Fibroblast of lung (primary cell): Measurements from ENCODE around the gene PCDHGA7. TPM values are rescaled to one million over a fixed set of nuclear protein-coding genes. Genes with fewer than 3 reads are reported as not detected.
"Not testable (repeated sequence)": the region's sequence is repeated elsewhere in the genome, so short reads cannot be mapped to it uniquely, and the experiment has no call there.

Experiments
- DNase-seq, 2 donors: peaks; one replicate each; pipeline versions ENCODE4 v3.0.0 to v3.0.0-alpha.2; 2010; ENCODE audit warnings: low read depth in 2 of 2
- H2AFZ ChIP-seq: 2 replicates; pipeline ENCODE4 v1.5.1; 2012; ENCODE audit warnings: low read length, control low read depth, inconsistent platforms
- H3K27ac ChIP-seq: 2 replicates; pipeline ENCODE4 v1.5.1; 2011; ENCODE audit warnings: low read length, control low read depth; ENCODE audit not compliant: insufficient read depth
- H3K27me3 ChIP-seq: 2 replicates; pipeline ENCODE4 v1.5.1; 2011; ENCODE audit warnings: mild to moderate bottlenecking, low read length; ENCODE audit not compliant: control insufficient read depth, insufficient read depth
- H3K36me3 ChIP-seq: 2 replicates; pipeline ENCODE4 v1.5.1; 2011; ENCODE audit warnings: low read length; ENCODE audit not compliant: control insufficient read depth, insufficient read depth
- H3K4me1 ChIP-seq: 2 replicates; pipeline ENCODE4 v1.5.1; 2011; ENCODE audit warnings: low read length; ENCODE audit not compliant: control insufficient read depth, insufficient read depth; ENCODE audit errors: extremely low read depth
- H3K4me2 ChIP-seq: 2 replicates; pipeline ENCODE4 v1.5.1; 2011; ENCODE audit warnings: low read length, control low read depth; ENCODE audit not compliant: insufficient read depth; ENCODE audit errors: extremely low read depth
- H3K4me3 ChIP-seq, 4 experiments: fragments of 200-600 bp in 1 of 4; sonication (generic) in 1 of 4; replicated peaks in 1 of 4; 2 replicates each; pipeline ENCODE4 v1.5.1; 2011 to 2016; ENCODE audit warnings: low read length in 4 of 4, low read depth in 3 of 4, mild to moderate bottlenecking in 3 of 4, control low read depth in 2 of 4, inconsistent platforms in 1 of 4, mixed read lengths in 1 of 4; ENCODE audit not compliant: insufficient read depth in 1 of 4; ENCODE audit errors: control extremely low read depth in 1 of 4
- H3K79me2 ChIP-seq: 2 replicates; pipeline ENCODE4 v1.5.1; 2012; ENCODE audit warnings: mild to moderate bottlenecking, low read length, inconsistent platforms; ENCODE audit not compliant: control insufficient read depth, insufficient read depth
- H3K9ac ChIP-seq: 2 replicates; pipeline ENCODE4 v1.5.1; 2011; ENCODE audit warnings: mild to moderate bottlenecking, low read length, control low read depth; ENCODE audit not compliant: insufficient read depth
- H3K9me3 ChIP-seq: 2 replicates; pipeline ENCODE4 v1.5.1; 2012; ENCODE audit warnings: low read depth, low read length; ENCODE audit not compliant: control insufficient read depth, insufficient read depth
- H4K20me1 ChIP-seq: 2 replicates; pipeline ENCODE4 v1.5.1; 2011; ENCODE audit warnings: low read length; ENCODE audit not compliant: control insufficient read depth, insufficient read depth; ENCODE audit errors: extremely low read depth
- CTCF ChIP-seq, 2 donors: IDR thresholded peaks in 1 of 2; conservative IDR thresholded peaks in 1 of 2; 1 replicate in 1 of 2; 2 replicates in 1 of 2; pipeline ENCODE4 v1.5.1; 2011 to 2012; ENCODE audit warnings: low read length in 2 of 2, control low read depth in 1 of 2, inconsistent platforms in 1 of 2, low read depth in 1 of 2, mild to moderate bottlenecking in 1 of 2
- EZH2 ChIP-seq: IDR thresholded peaks from 2 replicates; pipeline ENCODE4 v1.5.1; 2012; ENCODE audit warnings: low read length, control low read depth, mild to moderate bottlenecking; ENCODE audit errors: missing control alignments
- polyA plus RNA-seq, 2 donors: library from polyadenylated mRNA; depleted of rRNA in 1 of 2; stranded (reverse) in 1 of 2; unstranded in 1 of 2; fragments of >200 nt; gene quantifications; 2 replicates each; pipeline ENCODE4 v1.2.1, GENCODE V29; 2011 to 2012; ENCODE audit warnings: missing spikeins in 1 of 2
- total RNA-seq: library from RNA; depleted of rRNA; stranded (reverse); fragments of >200 nt; gene quantifications from 2 replicates; pipeline ENCODE4 v1.2.1, GENCODE V29; 2014

PCDHGA7 gene
- total and polyA plus RNA-seq, 2 donors (not counting 1 experiment from before 2014, with no cell fraction given): 2.7 to 6.8 TPM

DNA sequence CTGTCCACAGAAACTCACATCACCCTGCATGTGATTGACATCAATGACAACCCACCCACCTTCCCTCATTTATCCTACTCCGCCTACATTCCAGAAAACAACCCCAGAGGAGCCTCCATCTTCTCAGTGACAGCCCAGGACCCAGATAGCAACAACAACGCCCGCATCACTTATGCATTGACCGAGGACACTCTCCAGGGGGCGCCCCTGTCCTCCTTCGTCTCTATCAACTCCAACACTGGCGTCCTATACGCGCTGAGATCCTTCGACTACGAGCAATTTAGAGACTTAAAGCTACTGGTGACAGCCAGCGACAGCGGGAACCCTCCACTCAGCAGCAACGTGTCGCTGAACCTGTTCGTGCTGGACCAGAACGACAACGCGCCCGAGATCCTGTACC lies 37.2 kb upstream of the PCDHGA7 start:
- no peaks in the 10 kb centered on the region for H3K79me2 ChIP-seq
- no peaks in the 10 kb centered on the region for H3K36me3 ChIP-seq
- H3K9me3 ChIP-seq: no peaks in the 10 kb centered on the region
- TF ChIP-seq CTCF (conservative IDR thresholded peaks at IDR 0.05 in 1 of 2, IDR thresholded peaks at IDR 0.05 in 1 of 2; ENCODE audit: low read depth in 1 of 2, low read length in 2 of 2): no peak
- TF ChIP-seq EZH2: no peak
- no peak overlapping the region for H3K4me2 ChIP-seq
- no peaks in the 10 kb centered on the region for H3K4me1 ChIP-seq
- no peak overlapping the region for H2AFZ ChIP-seq
- H3K9ac ChIP-seq: no peak overlapping the region
- DNase-seq: no peak
- no peaks in the 10 kb centered on the region for H4K20me1 ChIP-seq
- peaks cover 7% of the 10 kb centered on the region for H3K27me3 ChIP-seq
- H3K27ac ChIP-seq: no peak overlapping the region
- no peak overlapping the region for H3K4me3 ChIP-seq

- not testable (repeated sequence) for H3K79me2 ChIP-seq, H3K9me3 ChIP-seq, H3K9ac ChIP-seq, H2AFZ ChIP-seq, H4K20me1 ChIP-seq, H3K4me2 ChIP-seq, H3K36me3 ChIP-seq, H3K27ac ChIP-seq, H3K4me3 ChIP-seq, H3K4me1 ChIP-seq, DNase-seq
- peaks cover 10% of the 10 kb centered on the region for H3K27me3 ChIP-seq
These were observed 36.5 kb upstream of the PCDHGA7 start for GRCh38 chr5:141346017-141346416.

DNA sequence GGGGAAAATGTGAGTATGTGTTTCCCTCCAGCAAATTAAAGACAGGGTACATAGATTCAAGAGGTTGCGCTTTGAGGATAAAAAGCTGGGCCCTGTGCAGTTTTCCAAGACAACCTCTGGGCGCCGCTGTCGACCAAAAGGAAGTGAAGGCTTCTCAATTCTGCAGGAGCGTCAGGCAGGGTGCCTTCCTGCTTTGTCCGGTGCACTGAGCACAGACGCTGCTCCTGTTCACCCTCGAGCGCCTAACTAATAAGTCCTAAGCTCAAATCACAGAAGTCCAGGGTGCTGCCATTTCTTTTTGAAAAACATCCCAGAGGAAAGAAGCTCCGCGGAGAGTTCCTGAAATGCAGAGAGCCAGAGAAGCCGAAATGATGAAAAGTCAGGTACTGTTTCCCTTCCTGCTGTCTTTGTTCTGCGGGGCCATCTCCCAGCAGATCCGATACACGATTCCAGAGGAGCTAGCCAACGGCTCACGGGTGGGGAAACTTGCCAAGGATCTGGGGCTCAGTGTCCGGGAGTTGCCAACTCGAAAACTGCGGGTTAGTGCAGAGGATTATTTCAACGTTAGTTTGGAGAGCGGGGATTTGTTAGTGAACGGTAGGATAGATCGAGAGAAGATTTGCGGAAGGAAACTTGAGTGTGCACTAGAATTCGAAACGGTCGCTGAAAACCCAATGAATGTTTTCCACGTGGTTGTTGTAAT lies 32.5 kb upstream of the PCDHGA7 start, which contains the start of gene PCDHGB1:
Gene PCDHGB1, plus strand, starts transcription at position 183 of the 703 bp plus-strand sequence. Its CDS starts 162 bp downstream, at position 345.
- Histone ChIP-seq H3K4me1 (no peaks in the 10 kb centered on the region), H4K20me1 (no peaks in the 10 kb centered on the region), H3K36me3 (no peaks in the 10 kb centered on the region), H2AFZ (peak within 1 kb of the TSS; percentile 22), H3K9me3 (no peaks in the 10 kb centered on the region), H3K9ac (no peak within 1 kb of the TSS), H3K27me3 (peaks cover 13% of the 10 kb centered on the region), H3K4me3 (peak within 1 kb of the TSS; percentile 21 to 50 (median 38)), H3K79me2 (no peaks in the 10 kb centered on the region), H3K4me2 (peak within 1 kb of the TSS; percentile 45), H3K27ac (no peak within 1 kb of the TSS)
- peak; percentile 60 to 64 for DNase-seq
- TF ChIP-seq EZH2 (no peak), CTCF (conservative IDR thresholded peaks at IDR 0.05 in 1 of 2, IDR thresholded peaks at IDR 0.05 in 1 of 2; ENCODE audit: low read depth in 1 of 2, low read length in 2 of 2) (peak; percentile 53 to 60)
